Mucosa of descending colon (tissue), 3 donors: ENCODE measurements around the gene EPHA2. TPM values are rescaled to one million over a fixed set of nuclear protein-coding genes. Genes with fewer than 3 reads are reported as not detected.
A peak's percentile ranks its signal among the peaks of the same experiment; 100 is the strongest.

Experiments
- ATAC-seq: fragments of 200-7000 bp; cut with Tn5 transposase; one replicate; pipeline ENCODE4 v1.9.1; 2020; ENCODE audit warnings: mild to moderate bottlenecking, moderate library complexity
- DNase-seq, 3 donors: peaks; one replicate each; pipeline ENCODE4 v3.0.0-alpha.2; 2020
- H3K36me3 ChIP-seq: fragments of 200-600 bp; one replicate; pipeline ENCODE4 v1.8.0; 2021; ENCODE audit warnings: low read depth, mild to moderate bottlenecking
- H3K4me1 ChIP-seq: fragments of 200-600 bp; one replicate; pipeline ENCODE4 v1.8.0; 2021; ENCODE audit warnings: low read depth, mild to moderate bottlenecking
- H3K4me3 ChIP-seq: fragments of 200-600 bp; one replicate; pipeline ENCODE4 v1.8.0; 2021; ENCODE audit warnings: mild to moderate bottlenecking
- H3K9me3 ChIP-seq: fragments of 200-600 bp; one replicate; pipeline ENCODE4 v1.8.0; 2021; ENCODE audit warnings: mild to moderate bottlenecking
- CTCF ChIP-seq: fragments of 200-600 bp; IDR thresholded peaks from one replicate; pipeline ENCODE4 v1.8.0; 2022; ENCODE audit warnings: antibody characterized with exemption, mild to moderate bottlenecking
- intact Hi-C, 2 donors: fragments of 100-400 bp; cut with DNase I in 1 of 2; cut with micrococcal nuclease in 1 of 2; formaldehyde crosslinking; loops; one replicate each; pipeline versions ENCODE4 v1.11.0 to v1.11.1; 2022; cut with DNase I, micrococcal nuclease
- total RNA-seq, 3 donors: library from RNA; stranded (reverse); fragmentation: NEBNext Ultra II Directional in 2 of 3; extraction: Animal tissue kit (Norgen Biotek cat#: 25700) in 2 of 3; gene quantifications; one replicate each; pipeline versions ENCODE4 v1.2.1 to v1.2.4, GENCODE V29; 2021 to 2023
- donor health status: DM: no; HTN: no; CAD: no; lungs with moderate emphysema.
- donor health status: DM: no; HTN: no; CAD: no.
- donor health status: DM: no; HTN: yes; CAD: no.

EPHA2 gene
- total RNA-seq, 3 donors from 2014 or later, result 36.8 to 43.5 (median 43.5) TPM

GRCh38 chr1:16150508-16150907 lies 5.4 kb downstream of the EPHA2 start:
- intact Hi-C loops, result no loop called here
- Histone ChIP-seq H3K9me3 (no peaks in the 10 kb centered on the region), H3K36me3 (no peaks in the 10 kb centered on the region), H3K4me1 (peaks cover 27% of the 10 kb centered on the region), H3K4me3 (no peak overlapping the region)
- ATAC-seq (no peak), DNase-seq (no peak)
- no peak for TF ChIP-seq CTCF

- Histone ChIP-seq H3K9me3 (no peaks in the 10 kb centered on the region), H3K4me1 (peaks cover 32% of the 10 kb centered on the region), H3K36me3 (no peaks in the 10 kb centered on the region), H3K4me3 (no peak overlapping the region)
- DNase-seq (no peak), ATAC-seq (no peak)
- no peak for TF ChIP-seq CTCF
- intact Hi-C loops, result no loop called here
Observed at GRCh38 chr1:16149702-16150488, 6.0 kb downstream of the EPHA2 start.

- TF ChIP-seq CTCF, result no peak
- peaks cover 35% of the 10 kb centered on the region for H3K4me1 ChIP-seq
- no peak for ATAC-seq
- no peak overlapping the region for H3K4me3 ChIP-seq
- H3K36me3 ChIP-seq, result no peaks in the 10 kb centered on the region
- peak in 1 of 3 donors; percentile 3 for DNase-seq
- intact Hi-C loops, result no loop called here
- H3K9me3 ChIP-seq, result no peaks in the 10 kb centered on the region
Observed at GRCh38 chr1:16149146-16149545, 6.7 kb downstream of the EPHA2 start.

GRCh38 chr1:16148329-16149092 lies 7.4 kb downstream of the EPHA2 start:
- no peaks in the 10 kb centered on the region for H3K36me3 ChIP-seq
- H3K9me3 ChIP-seq, result no peaks in the 10 kb centered on the region
- intact Hi-C loops, result no loop called here
- DNase-seq (no peak), ATAC-seq (no peak)
- H3K4me1 ChIP-seq, result peaks cover 34% of the 10 kb centered on the region
- H3K4me3 ChIP-seq, result no peak overlapping the region
- no peak for TF ChIP-seq CTCF

- TF ChIP-seq CTCF, result no peak
- DNase-seq (no peak), ATAC-seq (no peak)
- Histone ChIP-seq H3K4me3 (no peak overlapping the region), H3K4me1 (peaks cover 27% of the 10 kb centered on the region), H3K9me3 (no peaks in the 10 kb centered on the region), H3K36me3 (no peaks in the 10 kb centered on the region)
- intact Hi-C loops, result no loop called here
Observed at GRCh38 chr1:16147156-16147926, 8.5 kb downstream of the EPHA2 start.
